Fibroblast of pulmonary artery (primary cell): ENCODE results near the gene DGKD.

ENCODE experiments used
- DNase-seq: peaks from one replicate; pipeline ENCODE4 v3.0.0-alpha.2; 2010; ENCODE audit warnings: low read depth
- H3K4me3 ChIP-seq: replicated peaks from 2 replicates; pipeline ENCODE4 v1.5.1; 2011; ENCODE audit warnings: low read depth, mild to moderate bottlenecking, control low read depth, low read length, moderate library complexity
- CTCF ChIP-seq: IDR thresholded peaks from 2 replicates; pipeline ENCODE4 v1.5.1; 2011; ENCODE audit warnings: mild to moderate bottlenecking, control low read depth, low read length, inconsistent platforms; ENCODE audit errors: missing control alignments

DGKD gene

GRCh38 chr2:233414777-233415570, 60.7 kb downstream of the DGKD start:
- no peak overlapping the region for H3K4me3 ChIP-seq
- DNase-seq, result no peak
- TF ChIP-seq CTCF, result no peak

GRCh38 chr2:233416199-233416598, 61.9 kb downstream of the DGKD start:
- no peak for DNase-seq
- no peak overlapping the region for H3K4me3 ChIP-seq
- no peak for TF ChIP-seq CTCF

GRCh38 chr2:233416706-233417105, 62.4 kb downstream of the DGKD start:
- no peak for DNase-seq
- no peak overlapping the region for H3K4me3 ChIP-seq
- no peak for TF ChIP-seq CTCF

GRCh38 chr2:233417282-233417681, 63.0 kb downstream of the DGKD start:
- no peak overlapping the region for H3K4me3 ChIP-seq
- no peak for TF ChIP-seq CTCF
- DNase-seq, result no peak

GRCh38 chr2:233418052-233418760, 63.9 kb downstream of the DGKD start:
- no peak for TF ChIP-seq CTCF
- no peak for DNase-seq
- H3K4me3 ChIP-seq, result no peak overlapping the region

- no peak for TF ChIP-seq CTCF
- H3K4me3 ChIP-seq, result no peak overlapping the region
- peak; percentile 81 for DNase-seq
These were observed 64.7 kb downstream of the DGKD start for GRCh38 chr2:233418761-233419546.
